ENCODE measurements around the gene ARHGAP45.
"Not testable (repeated sequence)": the region's sequence is repeated elsewhere in the genome, so short reads cannot be mapped to it uniquely, and the experiment has no call there.

DNA sequence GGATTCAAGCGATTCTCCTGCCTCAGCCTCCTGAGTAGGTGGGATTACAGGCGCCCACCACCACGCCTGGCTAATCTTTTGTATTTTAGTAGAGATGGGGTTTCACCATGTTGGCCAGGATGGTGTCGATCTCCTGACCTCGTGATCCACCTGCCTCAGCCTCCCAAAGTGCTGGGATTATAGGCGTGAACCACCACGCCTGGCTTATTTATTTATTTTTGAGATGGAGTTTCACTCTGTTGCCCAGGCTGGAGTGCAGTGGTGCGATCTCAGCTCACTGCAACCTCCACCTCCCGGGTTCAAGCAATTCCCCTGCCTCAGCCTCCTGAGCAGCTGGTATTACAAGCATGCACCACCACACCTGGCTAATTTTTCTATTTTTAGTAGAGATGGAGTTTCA lies 47.8 kb downstream of the ARHGAP45 start:
- TF ChIP-seq, protein P1, sequence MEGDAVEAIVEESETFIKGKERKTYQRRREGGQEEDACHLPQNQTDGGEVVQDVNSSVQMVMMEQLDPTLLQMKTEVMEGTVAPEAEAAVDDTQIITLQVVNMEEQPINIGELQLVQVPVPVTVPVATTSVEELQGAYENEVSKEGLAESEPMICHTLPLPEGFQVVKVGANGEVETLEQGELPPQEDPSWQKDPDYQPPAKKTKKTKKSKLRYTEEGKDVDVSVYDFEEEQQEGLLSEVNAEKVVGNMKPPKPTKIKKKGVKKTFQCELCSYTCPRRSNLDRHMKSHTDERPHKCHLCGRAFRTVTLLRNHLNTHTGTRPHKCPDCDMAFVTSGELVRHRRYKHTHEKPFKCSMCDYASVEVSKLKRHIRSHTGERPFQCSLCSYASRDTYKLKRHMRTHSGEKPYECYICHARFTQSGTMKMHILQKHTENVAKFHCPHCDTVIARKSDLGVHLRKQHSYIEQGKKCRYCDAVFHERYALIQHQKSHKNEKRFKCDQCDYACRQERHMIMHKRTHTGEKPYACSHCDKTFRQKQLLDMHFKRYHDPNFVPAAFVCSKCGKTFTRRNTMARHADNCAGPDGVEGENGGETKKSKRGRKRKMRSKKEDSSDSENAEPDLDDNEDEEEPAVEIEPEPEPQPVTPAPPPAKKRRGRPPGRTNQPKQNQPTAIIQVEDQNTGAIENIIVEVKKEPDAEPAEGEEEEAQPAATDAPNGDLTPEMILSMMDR (IDR thresholded peaks at IDR 0.05; ENCODE audit: low read length) = not testable (repeated sequence)
- not testable (repeated sequence) for TF ChIP-seq EZH2 (IDR thresholded peaks at IDR 0.05; ENCODE audit: borderline replicate concordance, low read length)

Data from OCI-LY1 (cell line).